PC-9 (cell line): ENCODE measurements around the gene ELL2.

ENCODE experiments used
- CTCF ChIP-seq: fragments of 200-600 bp; sonication (generic); conservative IDR thresholded peaks from 2 replicates; pipeline ENCODE4 v1.6.1; 2017; ENCODE audit warnings: mixed run types, antibody characterized with exemption, mild to moderate bottlenecking, moderate library complexity
- EZH2 ChIP-seq: fragments of 200-600 bp; sonication (generic); IDR thresholded peaks from 2 replicates; pipeline ENCODE4 v1.8.0; 2017; ENCODE audit warnings: antibody characterized with exemption, low read depth

DNA sequence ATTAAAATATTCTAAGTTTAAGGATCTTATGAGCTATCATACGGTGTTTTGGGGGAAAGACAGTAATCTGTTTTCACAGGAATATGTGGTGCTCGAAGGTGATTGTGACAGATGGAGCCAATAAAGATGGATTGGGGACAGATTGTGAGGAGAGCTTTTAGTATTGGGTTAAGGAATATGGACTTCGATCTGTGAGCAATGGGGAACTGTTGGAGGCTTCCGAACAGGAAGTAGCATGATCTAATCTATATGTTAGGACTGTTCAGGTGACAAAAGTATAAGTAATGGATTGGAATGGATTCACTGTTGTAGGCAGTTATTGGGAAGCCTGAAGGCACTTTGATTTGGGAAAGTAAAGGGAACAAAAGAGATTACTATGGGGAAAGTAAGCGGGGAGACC is 7.4 kb upstream of the ELL2 start:
- TF ChIP-seq CTCF (no peak), EZH2 (no peak)
